PC-9 (cell line): ENCODE results near the gene ITGB3.

Experiments used
- EZH2 ChIP-seq: fragments of 200-600 bp; sonication (generic); IDR thresholded peaks from 2 replicates; pipeline ENCODE4 v1.8.0; 2017; ENCODE audit warnings: antibody characterized with exemption, low read depth
- TF ChIP-seq, protein P1 (sequence below): fragments of 200-600 bp; sonication (generic); conservative IDR thresholded peaks from 2 replicates; pipeline ENCODE4 v1.6.1; 2017; ENCODE audit warnings: mixed run types, antibody characterized with exemption, mild to moderate bottlenecking, moderate library complexity

DNA sequence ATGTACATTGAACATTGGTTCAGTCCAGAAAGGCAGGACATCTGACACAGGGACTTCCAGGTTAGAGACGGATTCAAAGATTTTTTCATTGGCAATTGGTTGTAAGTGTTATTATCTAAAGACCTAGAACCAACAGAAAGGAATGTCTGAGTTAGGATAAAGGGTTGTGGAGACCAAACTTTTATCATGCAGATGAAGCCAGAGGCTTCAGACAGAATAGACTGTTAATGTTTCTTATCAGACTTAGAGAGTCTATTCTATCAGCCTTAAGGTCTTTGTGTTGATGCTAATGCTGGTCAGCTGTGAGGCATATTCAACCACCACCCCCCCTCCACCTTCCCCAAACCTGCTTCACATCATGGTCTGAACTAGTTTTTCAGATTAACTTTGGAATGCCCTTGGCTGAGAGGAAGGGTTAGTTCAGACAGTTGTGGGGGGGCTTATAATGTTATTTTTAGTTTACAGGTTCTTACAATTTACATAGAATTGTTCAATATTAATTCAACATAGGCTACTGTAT lies 2.1 kb upstream of the ITGB3 start:
- TF ChIP-seq, protein P1, sequence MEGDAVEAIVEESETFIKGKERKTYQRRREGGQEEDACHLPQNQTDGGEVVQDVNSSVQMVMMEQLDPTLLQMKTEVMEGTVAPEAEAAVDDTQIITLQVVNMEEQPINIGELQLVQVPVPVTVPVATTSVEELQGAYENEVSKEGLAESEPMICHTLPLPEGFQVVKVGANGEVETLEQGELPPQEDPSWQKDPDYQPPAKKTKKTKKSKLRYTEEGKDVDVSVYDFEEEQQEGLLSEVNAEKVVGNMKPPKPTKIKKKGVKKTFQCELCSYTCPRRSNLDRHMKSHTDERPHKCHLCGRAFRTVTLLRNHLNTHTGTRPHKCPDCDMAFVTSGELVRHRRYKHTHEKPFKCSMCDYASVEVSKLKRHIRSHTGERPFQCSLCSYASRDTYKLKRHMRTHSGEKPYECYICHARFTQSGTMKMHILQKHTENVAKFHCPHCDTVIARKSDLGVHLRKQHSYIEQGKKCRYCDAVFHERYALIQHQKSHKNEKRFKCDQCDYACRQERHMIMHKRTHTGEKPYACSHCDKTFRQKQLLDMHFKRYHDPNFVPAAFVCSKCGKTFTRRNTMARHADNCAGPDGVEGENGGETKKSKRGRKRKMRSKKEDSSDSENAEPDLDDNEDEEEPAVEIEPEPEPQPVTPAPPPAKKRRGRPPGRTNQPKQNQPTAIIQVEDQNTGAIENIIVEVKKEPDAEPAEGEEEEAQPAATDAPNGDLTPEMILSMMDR = no peak
- TF ChIP-seq EZH2 = no peak
